HG03066 (cell line): ENCODE data around the gene ITLN1.

Experiments used
- ATAC-seq: cut with Tn5 transposase; IDR thresholded peaks from one replicate; pipeline ENCODE4 v1.9.1; 2021; ENCODE audit warnings: low read depth; ENCODE audit not compliant: unreplicated experiment

Gene ITLN1

DNA sequence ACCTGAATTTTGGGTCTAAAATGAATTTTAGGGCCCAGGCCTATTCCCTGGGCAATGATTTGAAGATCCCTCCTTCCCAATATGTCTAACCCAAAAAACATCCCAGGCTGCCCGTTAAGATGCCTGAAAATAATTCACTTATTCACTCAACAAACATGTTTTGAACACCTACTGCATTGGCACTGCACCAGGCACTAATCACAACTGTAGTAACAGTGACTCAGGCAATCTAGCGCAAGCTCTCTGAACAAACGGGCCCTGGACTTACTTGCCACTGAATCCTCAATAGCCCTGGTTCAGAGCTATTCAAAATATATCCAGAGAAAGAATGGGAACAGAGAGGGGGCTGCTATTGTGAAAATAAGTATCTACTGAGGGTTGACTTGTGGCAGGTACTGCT is 26.5 kb downstream of the ITLN1 start:
- no peak for ATAC-seq

GRCh38 chr1:160858097-160858496 is 26.9 kb downstream of the ITLN1 start:
- ATAC-seq: no peak

GRCh38 chr1:160855181-160855981 is 29.6 kb downstream of the ITLN1 start:
- ATAC-seq: peak; percentile 86

- no peak for ATAC-seq
These were observed 31.2 kb downstream of the ITLN1 start for GRCh38 chr1:160853754-160854153.

DNA sequence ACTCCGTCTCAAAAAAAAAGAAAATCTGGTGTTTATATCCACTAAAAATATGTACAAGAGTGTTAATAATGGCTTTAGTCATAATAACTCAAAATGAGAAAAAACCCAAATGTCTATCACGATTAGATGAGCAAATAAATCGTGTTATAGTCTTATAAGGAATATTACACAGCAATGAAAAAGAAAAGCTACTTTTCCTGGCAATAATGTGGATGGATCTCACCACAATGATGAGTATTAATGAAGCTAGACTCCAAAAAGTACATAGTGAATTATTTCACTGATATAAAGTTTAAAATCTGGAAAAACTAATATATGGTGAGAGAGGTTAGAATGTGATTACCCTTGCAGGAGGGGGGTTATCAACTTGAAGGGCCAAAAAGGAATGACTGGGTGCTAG is 32.0 kb downstream of the ITLN1 start:
- no peak for ATAC-seq

DNA sequence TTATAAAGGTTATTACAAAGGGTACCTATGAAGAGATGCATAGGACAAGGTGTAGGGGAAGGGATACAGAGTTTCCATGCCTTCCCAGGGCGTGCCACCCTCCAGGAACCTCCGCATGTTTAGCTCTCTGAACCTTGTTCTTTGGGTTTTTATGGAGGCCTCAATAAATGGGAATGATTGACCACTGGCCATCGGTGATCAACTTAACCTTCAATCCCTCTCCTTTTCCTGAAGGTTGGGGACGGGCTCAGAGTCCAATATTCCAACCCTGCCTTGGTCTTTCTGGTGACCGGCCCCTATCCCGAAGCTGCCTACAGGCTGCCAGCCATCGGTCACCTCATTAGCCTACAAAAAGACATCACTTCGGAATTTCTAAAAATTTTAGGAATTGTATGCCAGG is 34.0 kb downstream of the ITLN1 start:
- no peak for ATAC-seq

GRCh38 chr1:160850541-160850940 is 34.4 kb downstream of the ITLN1 start:
- no peak for ATAC-seq

DNA sequence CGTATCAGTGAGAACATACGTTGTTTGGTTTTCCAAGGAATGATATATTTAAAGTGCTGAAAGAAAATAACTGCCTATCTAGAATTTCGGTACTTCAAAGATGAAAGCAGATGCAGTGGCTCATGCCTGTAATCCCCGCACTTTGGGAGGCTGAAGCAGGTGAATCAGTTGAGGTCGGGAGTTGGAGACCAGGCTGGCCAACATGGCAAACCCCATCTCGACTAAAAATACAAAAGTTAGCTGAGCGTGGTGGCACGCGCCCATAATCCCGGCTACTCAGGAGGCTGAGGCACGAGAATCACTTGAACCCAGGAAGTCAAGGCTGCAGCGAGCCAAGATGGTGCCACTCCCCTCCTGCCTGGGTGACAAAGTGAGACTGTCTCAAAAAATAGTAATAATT is 38.7 kb downstream of the ITLN1 start:
- ATAC-seq: no peak

DNA sequence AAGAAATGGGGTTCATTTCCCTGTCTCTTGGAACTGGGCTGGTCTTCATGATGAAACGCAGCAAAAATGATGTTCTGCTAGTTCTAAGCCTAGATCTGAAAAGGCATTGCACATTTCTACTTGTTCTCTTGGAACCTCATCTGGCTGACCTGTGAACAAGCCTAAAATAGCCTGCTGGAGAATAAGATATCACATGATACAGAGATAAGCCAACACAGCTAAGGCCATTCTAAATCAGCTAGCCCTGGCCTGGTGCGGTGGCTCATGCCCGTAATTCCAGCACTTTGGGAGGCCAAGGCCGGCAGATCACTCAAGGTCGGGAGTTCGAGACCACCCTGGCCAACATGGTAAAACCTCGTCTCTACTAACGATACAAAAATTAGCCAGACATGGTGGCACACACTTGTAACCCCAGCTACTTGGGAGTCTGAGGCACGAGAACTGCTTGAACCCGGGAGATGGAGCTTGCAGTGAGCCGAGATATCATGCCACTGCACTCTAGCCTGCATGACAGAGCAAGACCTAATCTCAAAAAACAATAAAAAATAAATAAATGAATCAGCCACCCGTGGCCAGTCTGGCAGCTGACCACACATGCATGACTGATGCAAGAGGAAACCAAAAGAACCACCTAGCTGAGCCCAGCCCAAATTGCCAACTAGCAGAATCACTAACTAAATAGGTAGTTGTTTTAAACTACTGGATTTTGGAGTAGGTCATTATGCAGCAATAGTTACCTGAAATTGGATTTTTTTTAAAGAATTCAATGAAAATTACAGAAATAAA is 40.3 kb downstream of the ITLN1 start:
- no peak for ATAC-seq

- ATAC-seq: no peak
These were observed 43.9 kb downstream of the ITLN1 start for GRCh38 chr1:160841079-160841478.

DNA sequence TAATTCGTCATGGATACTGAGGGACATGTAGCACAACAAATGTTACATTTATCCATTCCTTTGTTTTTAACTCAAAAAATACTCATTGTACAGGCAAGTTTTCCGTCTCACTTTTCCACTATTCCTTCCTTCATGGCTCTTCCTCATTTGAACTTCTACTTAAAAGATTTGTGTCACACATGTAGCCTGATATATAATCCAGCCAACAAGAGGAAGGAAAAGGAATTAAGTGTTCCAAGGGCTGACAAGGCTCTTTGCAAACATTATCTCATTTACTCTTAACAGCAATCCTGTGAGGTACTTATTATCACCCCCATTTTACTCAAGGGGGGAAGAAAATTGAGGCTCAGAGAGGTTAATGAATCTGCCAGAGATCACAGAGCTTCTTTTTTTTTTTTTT is 45.2 kb downstream of the ITLN1 start:
- no peak for ATAC-seq

GRCh38 chr1:160838888-160839287 is 46.1 kb downstream of the ITLN1 start:
- no peak for ATAC-seq

DNA sequence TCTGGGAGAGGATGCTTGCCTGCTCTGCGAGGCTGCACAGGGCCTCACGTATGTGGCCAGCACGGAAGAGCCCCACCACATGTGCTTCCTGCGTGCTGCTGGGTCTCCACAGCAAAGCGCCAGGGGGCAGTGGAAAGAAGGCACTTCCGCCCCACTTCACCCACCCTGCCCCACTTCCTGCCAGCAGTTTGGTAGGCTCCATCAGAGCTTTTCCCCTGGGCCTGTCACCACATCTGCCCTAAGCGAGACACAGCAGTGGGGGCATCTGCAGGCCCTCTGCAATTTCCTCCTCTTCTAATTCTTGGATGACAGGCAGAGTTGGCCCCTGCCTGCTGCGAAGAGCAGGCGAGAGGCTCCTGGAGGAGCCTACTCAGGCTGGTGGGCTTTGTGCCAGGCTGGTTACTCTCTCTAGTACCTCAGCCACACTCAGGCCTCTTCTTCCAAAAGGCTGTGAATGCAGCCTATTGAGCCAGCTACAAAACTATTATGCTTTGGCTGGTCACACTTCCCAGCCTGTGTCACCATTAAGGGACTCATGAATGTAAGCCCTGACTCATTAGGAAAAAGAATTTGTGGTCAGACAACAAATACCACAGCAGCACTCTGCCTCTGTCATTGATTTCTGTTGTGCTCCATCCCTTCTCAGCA is 47.3 kb downstream of the ITLN1 start:
- peak; percentile 81 for ATAC-seq

- ATAC-seq: no peak
These were observed 47.9 kb downstream of the ITLN1 start for GRCh38 chr1:160836981-160837557.

- ATAC-seq: no peak
These were observed 48.4 kb downstream of the ITLN1 start for GRCh38 chr1:160836561-160836960.

- ATAC-seq: no peak
These were observed 49.2 kb downstream of the ITLN1 start for GRCh38 chr1:160835751-160836150.

- no peak for ATAC-seq
These were observed 49.9 kb downstream of the ITLN1 start for GRCh38 chr1:160834945-160835565.

DNA sequence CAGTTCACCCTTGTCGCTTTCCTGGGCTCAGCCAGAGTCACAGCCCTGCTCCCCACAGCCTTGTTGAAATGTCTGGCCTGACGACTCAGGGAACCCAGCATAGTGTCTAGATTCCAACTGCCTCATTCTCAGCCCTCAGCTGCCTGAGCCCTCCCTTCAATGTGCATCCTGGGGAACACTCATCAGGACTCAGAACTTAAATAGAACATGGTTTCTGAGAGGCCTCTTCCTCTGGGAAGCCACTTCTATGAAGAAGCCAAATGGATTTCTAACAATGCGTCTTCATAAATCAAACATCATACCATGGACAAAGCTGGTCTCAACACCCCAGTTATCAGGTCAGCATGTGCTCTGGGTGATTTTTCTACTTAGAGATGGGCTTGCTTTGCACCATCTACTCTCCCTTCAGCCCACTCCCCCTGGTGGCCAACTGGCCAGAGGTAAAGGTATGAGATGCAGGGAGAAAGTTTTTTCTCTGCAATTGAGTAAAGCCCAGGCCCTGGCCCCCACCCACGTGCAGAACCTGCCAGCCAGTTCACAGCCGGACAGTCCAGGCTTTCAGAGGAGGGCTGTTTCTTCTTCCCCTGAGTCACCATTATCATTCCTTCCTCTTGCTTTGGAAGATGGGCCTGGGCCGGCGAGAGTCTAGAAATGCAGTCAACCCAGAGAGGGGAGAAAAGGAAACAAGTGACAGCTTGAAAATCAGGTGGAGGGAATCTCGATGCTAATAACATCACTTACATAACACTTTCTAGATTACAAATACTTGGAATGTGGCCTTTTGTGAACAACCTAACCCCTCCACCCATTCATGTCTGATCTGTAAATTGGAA is 54.4 kb downstream of the ITLN1 start:
- ATAC-seq: no peak

GRCh38 chr1:160829766-160830165 is 55.2 kb downstream of the ITLN1 start:
- no peak for ATAC-seq

DNA sequence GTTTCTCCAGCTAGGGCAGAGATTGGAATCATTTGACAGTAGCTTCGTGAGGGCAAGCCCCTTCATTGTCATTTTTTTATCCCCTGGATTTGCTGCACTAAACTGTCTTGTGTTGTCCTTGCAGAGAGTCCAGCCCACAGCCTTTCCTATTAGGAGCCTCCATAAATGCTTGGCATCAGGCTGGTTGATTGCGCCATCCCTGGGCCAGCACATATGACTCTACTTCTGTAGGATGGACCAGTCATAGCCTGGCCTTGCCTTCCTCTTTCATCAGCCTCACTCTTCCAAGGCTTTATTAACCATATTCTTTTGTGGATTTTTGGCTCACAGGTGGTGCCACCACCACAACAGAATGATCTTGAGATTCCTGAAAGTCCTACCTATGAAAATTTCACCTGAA is 57.6 kb downstream of the ITLN1 start:
- no peak for ATAC-seq
